ENCODE results near the gene LUC7L3.

The LUC7L3 gene

GRCh38 chr17:50758989-50759544, 39.7 kb downstream of the LUC7L3 start:
- no peak for DNase-seq (ENCODE audit: low read depth in 2 of 2)

GRCh38 chr17:50762177-50762576, 42.8 kb downstream of the LUC7L3 start:
- no peak for DNase-seq (ENCODE audit: low read depth in 2 of 2)

DNA sequence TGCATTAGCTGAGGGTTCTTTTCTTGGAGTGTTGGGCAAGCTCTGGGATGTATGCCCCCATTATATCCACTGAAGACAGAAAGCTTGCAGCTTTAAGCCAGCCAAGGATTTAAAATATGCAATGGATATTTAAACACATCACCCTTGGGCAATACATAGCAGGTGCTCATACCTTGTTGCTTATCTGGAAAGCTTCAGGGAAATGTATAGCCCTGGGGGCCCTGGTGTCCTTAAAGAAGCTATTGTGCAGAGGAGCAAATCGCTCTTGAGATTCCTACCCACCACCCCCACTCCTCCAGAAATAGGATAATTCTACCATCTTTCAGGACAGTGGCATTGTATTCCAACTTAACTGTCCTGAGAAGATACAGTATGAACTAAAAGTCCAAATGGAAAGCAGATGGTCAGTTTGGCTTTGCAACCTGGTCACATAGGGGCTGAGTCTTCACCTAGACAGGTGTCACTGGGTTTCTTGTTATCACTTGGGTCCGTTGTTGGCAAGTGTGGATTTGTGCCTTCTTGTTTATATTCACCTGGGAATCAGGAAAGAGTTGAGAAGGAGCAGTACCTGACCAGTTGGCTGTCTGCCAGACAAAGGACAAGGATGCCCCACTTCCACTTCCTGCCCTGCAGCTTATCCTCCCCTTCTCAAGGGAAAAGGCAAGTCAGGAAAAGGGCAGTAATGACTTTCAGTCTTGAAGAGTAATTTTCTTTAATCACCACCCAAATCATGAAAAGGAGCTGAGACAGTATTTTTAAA, 44.5 kb downstream of the LUC7L3 start:
- DNase-seq (ENCODE audit: low read depth in 2 of 2), result no peak

GRCh38 chr17:50764734-50765149, 45.3 kb downstream of the LUC7L3 start:
- DNase-seq (ENCODE audit: low read depth in 2 of 2), result no peak

DNA sequence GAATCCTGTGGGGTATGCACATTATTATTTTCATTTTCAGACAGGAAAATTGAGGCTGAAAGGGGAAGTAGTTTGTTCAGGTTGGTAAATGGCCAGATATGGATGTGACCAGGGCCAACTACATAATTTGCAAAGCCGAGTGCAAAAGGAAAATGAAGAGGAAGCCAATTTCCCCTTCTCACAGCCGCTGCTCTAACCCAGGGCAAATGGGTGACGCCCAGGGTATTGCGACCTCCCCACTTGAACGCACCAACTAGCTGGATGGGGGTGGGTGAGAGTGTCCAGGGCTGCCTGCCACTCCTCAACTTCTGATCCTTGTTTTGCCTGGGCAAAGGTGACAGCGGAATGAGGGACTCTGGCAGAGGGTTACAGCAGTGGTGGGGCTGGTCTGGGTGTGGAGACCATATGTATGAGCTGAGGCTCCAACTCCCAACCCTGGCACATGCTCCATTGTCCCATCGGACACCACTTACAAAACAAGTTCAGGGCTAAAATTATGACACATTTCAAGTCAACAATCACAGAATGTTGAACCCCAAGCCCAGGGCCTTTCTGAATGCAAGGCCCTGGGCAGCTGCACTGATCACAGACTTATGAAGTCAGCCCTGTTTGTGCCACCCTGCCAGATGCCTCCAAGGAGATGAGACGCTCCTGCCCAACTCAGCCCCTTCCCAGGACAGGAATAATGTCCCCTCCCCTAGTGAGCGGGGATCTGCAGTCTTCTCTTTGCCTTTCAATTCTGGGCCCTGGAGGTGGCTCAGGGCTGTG, 46.2 kb downstream of the LUC7L3 start:
- no peak for DNase-seq (ENCODE audit: low read depth in 2 of 2)

DNA sequence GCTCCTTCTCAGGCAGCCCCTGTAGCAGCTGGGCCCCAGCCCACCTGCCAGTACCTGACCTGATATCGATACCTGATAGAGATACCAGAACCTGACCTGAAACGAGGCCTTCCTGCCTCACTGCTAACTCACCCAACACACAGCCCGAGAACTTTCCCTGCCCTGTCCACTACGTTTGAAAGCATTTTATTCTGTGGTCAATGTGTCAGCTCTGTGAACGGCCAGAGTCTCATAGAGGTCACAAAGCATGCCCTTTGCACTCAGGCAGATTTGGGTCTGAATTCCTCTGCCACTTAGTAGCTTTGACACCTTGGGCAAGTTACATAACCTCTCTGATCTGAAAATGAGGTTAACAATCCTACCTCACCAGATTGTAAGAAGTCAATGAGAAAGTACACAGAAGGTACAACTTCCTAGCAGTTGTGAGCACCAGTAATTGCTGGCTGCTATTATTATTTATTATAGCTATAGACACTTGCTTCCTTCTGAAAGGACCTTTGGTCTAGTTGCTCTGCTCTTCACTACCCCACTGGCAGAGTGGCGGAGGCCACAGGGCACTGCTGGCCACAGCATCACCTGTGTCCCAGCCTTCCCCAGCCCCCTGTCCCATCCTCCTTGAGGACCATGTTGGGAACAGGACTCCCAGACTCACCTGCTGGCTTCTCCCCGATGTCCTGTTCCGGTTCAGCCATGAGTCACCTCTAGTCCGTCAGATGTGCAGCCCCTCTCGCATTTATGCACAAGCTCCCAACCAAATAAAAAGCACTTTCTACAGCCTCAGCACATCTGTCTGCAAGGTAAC, 47.0 kb downstream of the LUC7L3 start:
- DNase-seq (ENCODE audit: low read depth in 2 of 2), result no peak

DNA sequence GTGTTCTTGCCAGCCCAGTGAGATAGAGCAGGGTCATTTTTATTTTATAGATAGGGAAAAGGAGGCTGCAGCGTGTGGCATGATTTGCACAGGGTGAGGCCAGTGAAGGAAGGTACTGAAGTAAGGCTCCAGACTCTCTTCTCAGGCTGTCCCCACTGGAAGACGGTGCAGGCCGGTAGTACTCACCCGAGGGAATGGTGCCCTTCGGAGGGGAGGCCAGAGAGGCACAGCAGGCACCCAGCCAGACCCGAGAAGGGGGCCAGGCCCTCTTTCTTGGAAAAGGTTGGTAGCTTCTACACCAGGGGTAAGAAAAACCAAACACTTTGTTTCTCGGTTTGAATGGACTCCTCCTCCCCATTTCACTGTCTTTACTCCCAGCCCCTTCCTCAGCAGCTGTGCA, 47.6 kb downstream of the LUC7L3 start:
- DNase-seq (ENCODE audit: low read depth in 2 of 2), result no peak

- no peak for DNase-seq (ENCODE audit: low read depth in 2 of 2)
Observed at GRCh38 chr17:50767446-50767845, 48.0 kb downstream of the LUC7L3 start, which contains the start of gene ANKRD40CL. ANKRD40CL (minus strand) TSS chr17:50767518; CDS start chr17:50766913, 605 bp downstream.

GRCh38 chr17:50768346-50768761, 49.0 kb downstream of the LUC7L3 start:
- no peak for DNase-seq (ENCODE audit: low read depth in 2 of 2)

DNA sequence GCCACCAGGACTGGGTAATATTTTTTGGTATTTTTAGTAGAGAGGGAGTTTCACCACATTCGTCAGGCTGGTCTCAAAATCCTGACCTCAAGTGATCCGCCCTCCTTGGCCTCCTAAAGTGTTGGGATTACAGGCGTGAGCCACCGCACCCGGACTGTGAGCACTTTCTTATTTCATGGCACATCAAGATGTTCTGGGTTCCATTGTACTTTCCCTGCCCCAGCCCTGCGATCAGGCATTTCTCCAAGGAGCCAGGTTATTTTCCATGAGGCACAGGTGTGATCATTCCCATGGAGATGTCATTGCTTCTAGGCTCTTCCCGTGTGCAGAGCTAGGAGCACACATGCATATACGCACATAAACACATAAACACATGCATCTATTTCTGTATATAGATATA, 50.5 kb downstream of the LUC7L3 start:
- no peak for DNase-seq (ENCODE audit: low read depth in 2 of 2)

DNA sequence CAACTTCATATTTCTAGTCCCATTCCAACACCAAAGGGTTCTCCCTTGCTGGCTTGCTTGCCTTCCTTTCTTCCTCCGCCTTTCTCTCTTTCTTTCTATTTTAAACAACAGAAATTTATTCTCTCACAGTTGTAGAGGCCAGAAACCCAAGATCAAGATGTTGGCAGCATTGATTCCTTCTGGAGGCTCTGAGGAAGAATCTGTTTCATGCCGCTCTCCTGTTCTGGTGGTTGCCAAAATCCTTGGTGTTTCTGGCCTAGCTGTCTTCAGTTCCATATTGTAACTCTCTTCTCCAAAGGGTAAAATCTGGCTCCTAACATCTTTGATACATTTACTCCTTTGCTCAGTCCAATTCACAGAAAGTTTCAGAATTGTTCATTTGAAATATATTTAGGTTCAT, 50.9 kb downstream of the LUC7L3 start:
- DNase-seq (ENCODE audit: low read depth in 2 of 2), result no peak

- DNase-seq (ENCODE audit: low read depth in 2 of 2), result no peak
Observed at GRCh38 chr17:50771991-50772785, 52.8 kb downstream of the LUC7L3 start.

DNA sequence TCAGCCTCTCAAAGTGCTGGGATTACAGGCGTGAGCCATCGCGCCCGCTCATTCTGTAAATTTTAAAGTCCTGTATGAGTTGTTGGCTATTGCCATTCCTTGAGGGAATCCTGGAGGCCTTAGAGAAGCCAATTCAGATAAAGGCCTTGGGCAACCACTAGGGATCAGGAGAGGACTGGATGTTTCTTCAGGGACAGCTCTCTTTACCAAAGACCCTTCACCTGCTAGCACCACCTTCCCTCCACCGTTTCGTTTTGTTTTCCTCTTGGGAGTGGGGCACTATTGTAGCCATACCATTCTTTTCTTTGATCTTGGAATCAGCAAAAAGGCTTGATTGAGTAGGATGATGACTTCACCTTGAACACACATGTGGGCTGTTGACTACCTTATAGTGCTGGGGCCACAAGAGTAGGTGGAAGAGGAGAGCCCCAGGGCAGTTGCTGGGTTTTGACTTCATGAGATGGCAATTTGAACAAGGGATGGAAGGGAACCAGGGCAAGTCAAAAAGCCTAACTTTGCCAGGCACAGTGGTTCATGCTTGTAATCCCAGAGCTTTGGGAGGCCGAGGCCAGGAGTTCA, 54.9 kb downstream of the LUC7L3 start:
- DNase-seq (ENCODE audit: low read depth in 2 of 2), result no peak

DNA sequence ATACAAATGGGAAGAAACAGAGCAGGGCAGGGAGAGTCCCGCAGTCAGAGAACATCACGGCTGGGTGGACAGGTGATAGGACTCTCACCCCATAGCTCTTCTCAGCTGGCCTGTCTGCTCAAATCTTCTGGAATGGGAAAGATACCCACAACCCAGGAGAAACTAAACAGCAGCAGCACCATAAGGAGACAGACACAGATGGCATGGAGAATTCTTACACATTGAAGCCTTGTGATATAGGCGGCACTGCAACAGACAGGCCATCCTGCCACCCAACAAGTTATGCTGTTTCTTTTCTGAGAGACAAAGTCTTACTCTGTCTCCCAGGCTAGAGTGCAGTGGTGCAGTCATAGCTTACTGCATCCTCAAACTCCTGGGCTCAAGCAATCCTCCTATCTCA, 56.5 kb downstream of the LUC7L3 start:
- no peak for DNase-seq (ENCODE audit: low read depth in 2 of 2)

DNA sequence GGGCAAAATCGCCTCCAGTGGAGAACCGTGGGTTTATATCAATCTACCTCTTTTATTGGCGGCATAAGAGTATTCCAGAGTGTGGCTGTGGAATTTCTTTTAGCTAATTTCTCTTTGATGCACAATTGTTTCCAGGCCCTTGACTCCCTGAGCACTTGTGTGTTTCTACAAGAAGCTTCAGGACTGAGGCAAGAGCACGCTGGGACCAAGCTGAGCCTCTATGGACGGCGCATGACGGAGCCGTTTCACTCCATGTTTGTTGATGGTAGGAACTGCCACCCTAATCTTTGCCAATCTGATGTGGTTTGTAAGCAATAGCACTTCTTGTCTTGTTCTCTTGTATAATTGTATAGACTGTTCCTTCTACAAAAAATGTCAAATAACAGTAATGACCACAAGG, 59.1 kb downstream of the LUC7L3 start:
- no peak for DNase-seq (ENCODE audit: low read depth in 2 of 2)

GRCh38 chr17:50778988-50779387, 59.6 kb downstream of the LUC7L3 start:
- DNase-seq (ENCODE audit: low read depth in 2 of 2), result no peak

- peak in 1 of 2 donors; percentile 15 for DNase-seq (ENCODE audit: low read depth in 2 of 2)
Observed at GRCh38 chr17:50779747-50780353, 60.4 kb downstream of the LUC7L3 start.

GRCh38 chr17:50781167-50781566, 61.8 kb downstream of the LUC7L3 start:
- no peak for DNase-seq (ENCODE audit: low read depth in 2 of 2)

DNA sequence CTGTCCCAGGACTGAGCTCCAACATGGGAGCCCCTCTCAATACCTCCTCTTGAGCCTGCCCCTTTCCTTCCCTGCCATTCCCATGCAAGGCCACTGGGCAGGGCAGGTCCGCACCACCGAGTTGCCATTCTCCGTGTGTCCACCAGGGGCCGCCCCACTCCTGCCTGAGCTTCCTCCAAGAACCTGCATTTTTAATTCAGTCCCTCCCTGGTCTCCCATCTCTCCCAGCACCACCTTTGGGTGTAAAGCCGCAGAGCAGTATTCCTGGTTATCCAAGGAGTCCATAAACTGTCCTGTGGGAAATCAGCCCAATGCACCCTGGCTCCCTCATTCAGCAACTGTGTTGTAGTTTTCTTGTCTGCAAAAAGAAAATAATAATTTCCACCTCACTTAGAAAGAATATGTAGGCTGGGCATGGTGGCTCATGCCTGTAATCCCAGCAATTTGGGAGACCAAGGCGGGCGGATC, 63.8 kb downstream of the LUC7L3 start:
- DNase-seq (ENCODE audit: low read depth in 2 of 2), result peak; percentile 65 to 79

DNA sequence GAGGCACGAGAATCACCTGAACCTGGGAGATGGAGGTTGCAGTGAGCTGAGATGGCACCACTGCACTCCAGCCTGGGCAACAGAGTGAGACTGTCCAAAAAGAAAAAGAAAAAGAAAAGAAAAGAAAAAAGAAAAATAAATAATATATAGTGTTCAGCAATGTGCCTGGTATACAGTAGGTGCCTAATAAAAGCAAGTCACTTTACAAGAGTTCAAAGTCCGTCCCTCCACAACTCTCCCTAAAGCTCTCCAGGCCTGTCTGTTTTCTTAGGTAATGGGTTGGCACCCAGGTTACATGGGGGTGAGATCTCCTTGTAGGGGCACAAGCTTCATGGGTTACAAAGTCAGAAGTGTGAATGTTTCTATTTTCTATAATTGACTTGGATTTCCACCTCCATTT, 64.5 kb downstream of the LUC7L3 start:
- no peak for DNase-seq (ENCODE audit: low read depth in 2 of 2)

Data from stimulated activated CD4-positive, alpha-beta T cell treated with anti-CD3 and anti-CD28 coated beads, Interleukin-15, amount 100 ng/mL, for 48 hours (primary cell).